Chondrocyte (in vitro differentiated cells): ENCODE data around the gene CFAP46. TPM values are rescaled to one million over a fixed set of nuclear protein-coding genes. Genes with fewer than 3 reads are reported as not detected.
"Not testable (repeated sequence)": the region's sequence is repeated elsewhere in the genome, so short reads cannot be mapped to it uniquely, and the experiment has no call there.

Experiments
- DNase-seq: peaks from one replicate; pipeline ENCODE4 v3.0.0; 2021; ENCODE audit warnings: mixed read lengths, low spot score
- H3K27ac Mint-ChIP-seq: one replicate; pipeline ENCODE4 v1.8.0; 2021; ENCODE audit warnings: mild to moderate bottlenecking, moderate library complexity, mixed read lengths; ENCODE audit not compliant: unreplicated experiment
- H3K27me3 Mint-ChIP-seq: 2 replicates; pipeline ENCODE4 v1.8.0; 2021; ENCODE audit warnings: low read depth, mixed read lengths
- H3K36me3 Mint-ChIP-seq: 2 replicates; pipeline ENCODE4 v1.8.0; 2021; ENCODE audit warnings: low read depth, mixed read lengths
- H3K4me1 Mint-ChIP-seq: 2 replicates; pipeline ENCODE4 v1.8.0; 2021; ENCODE audit warnings: low read depth, mild to moderate bottlenecking, mixed read lengths
- H3K4me3 Mint-ChIP-seq: one replicate; pipeline ENCODE4 v1.8.0; 2021; ENCODE audit warnings: mild to moderate bottlenecking, moderate library complexity, mixed read lengths; ENCODE audit not compliant: unreplicated experiment
- H3K9me3 Mint-ChIP-seq: 2 replicates; pipeline ENCODE4 v1.8.0; 2021; ENCODE audit warnings: low read depth, mixed read lengths
- CTCF ChIP-seq: fragments of 200-600 bp; sonication (generic); IDR thresholded peaks from 2 replicates; pipeline ENCODE4 v1.5.0; 2021; ENCODE audit warnings: antibody characterized with exemption, mild to moderate bottlenecking, moderate library complexity
- total RNA-seq: library from RNA; stranded (reverse); gene quantifications from 3 replicates; pipeline ENCODE4 v1.2.1, GENCODE V29; 2021

Gene CFAP46
- total RNA-seq, 1 donor from 2014 or later = 0.92 TPM

- no peak overlapping the region for H3K4me3 Mint-ChIP-seq
- no peak overlapping the region for H3K27ac Mint-ChIP-seq
- H3K9me3 Mint-ChIP-seq = peaks cover 12% of the 10 kb centered on the region
- H3K4me1 Mint-ChIP-seq = peaks cover 5% of the 10 kb centered on the region
- DNase-seq = peak; percentile 88
- TF ChIP-seq CTCF = no peak
- H3K36me3 Mint-ChIP-seq = peaks cover 3% of the 10 kb centered on the region
- peaks cover 38% of the 10 kb centered on the region for H3K27me3 Mint-ChIP-seq
These were observed 98.1 kb downstream of the CFAP46 start for GRCh38 chr10:132844069-132844809.

GRCh38 chr10:132843276-132843675 lies 99.1 kb downstream of the CFAP46 start:
- H3K4me1 Mint-ChIP-seq, H3K4me3 Mint-ChIP-seq, H3K36me3 Mint-ChIP-seq, H3K27ac Mint-ChIP-seq: not testable (repeated sequence)
- Mint-ChIP-seq H3K9me3 (peaks cover 12% of the 10 kb centered on the region), H3K27me3 (peaks cover 38% of the 10 kb centered on the region)
- DNase-seq = peak; percentile 76

- no peak for DNase-seq
- H3K4me1 Mint-ChIP-seq = no peaks in the 10 kb centered on the region
- H3K27me3 Mint-ChIP-seq = peaks cover 30% of the 10 kb centered on the region
- peaks cover 12% of the 10 kb centered on the region for H3K9me3 Mint-ChIP-seq
- H3K36me3 Mint-ChIP-seq = peaks cover 3% of the 10 kb centered on the region
- no peak overlapping the region for H3K4me3 Mint-ChIP-seq
- no peak for TF ChIP-seq CTCF
- no peak overlapping the region for H3K27ac Mint-ChIP-seq
These were observed 100.0 kb downstream of the CFAP46 start for GRCh38 chr10:132842397-132842796.

GRCh38 chr10:132841615-132841975 lies 100.8 kb downstream of the CFAP46 start:
- DNase-seq = no peak

GRCh38 chr10:132840698-132841614 lies 101.4 kb downstream of the CFAP46 start:
- H3K36me3 Mint-ChIP-seq = peaks cover 3% of the 10 kb centered on the region
- H3K4me3 Mint-ChIP-seq = no peak overlapping the region
- peaks cover 30% of the 10 kb centered on the region for H3K27me3 Mint-ChIP-seq
- DNase-seq = no peak
- no peak for TF ChIP-seq CTCF
- peaks cover 12% of the 10 kb centered on the region for H3K9me3 Mint-ChIP-seq
- no peak overlapping the region for H3K27ac Mint-ChIP-seq
- no peaks in the 10 kb centered on the region for H3K4me1 Mint-ChIP-seq

More at GRCh38 chr10:132841615-132841975, 100.8 kb downstream of the CFAP46 start:
- Mint-ChIP-seq H3K36me3 (peaks cover 3% of the 10 kb centered on the region), H3K4me1 (no peaks in the 10 kb centered on the region), H3K27me3 (peaks cover 33% of the 10 kb centered on the region), H3K27ac (no peak overlapping the region), H3K9me3 (peaks cover 12% of the 10 kb centered on the region), H3K4me3 (no peak overlapping the region)
- TF ChIP-seq CTCF = no peak
